GM23248 (cell line): Measurements from ENCODE around the gene CCND2. TPM values are rescaled to one million over a fixed set of nuclear protein-coding genes. Genes with fewer than 3 reads are reported as not detected.

ENCODE experiments used
- DNase-seq: peaks from one replicate; pipeline ENCODE4 v3.0.0-alpha.2; 2015
- H2AFZ ChIP-seq: fragments of 200-600 bp; sonication (generic); 2 replicates; pipeline ENCODE4 v1.6.1; 2016; ENCODE audit warnings: antibody characterized with exemption
- H3F3A ChIP-seq: fragments of 200-600 bp; sonication (generic); 2 replicates; pipeline ENCODE4 v1.6.1; 2016; ENCODE audit warnings: mild to moderate bottlenecking, antibody characterized with exemption, mixed run types; ENCODE audit not compliant: insufficient read depth
- H3K27ac ChIP-seq: fragments of 200-600 bp; sonication (generic); 2 replicates; pipeline ENCODE4 v1.5.1; 2016; ENCODE audit warnings: mild to moderate bottlenecking
- H3K27me3 ChIP-seq: fragments of 200-600 bp; sonication (generic); replicated peaks from 2 replicates; pipeline ENCODE4 v1.6.1; 2016; ENCODE audit warnings: mild to moderate bottlenecking; ENCODE audit not compliant: insufficient read depth
- H3K36me3 ChIP-seq: fragments of 200-600 bp; sonication (generic); 2 replicates; pipeline ENCODE4 v1.6.1; 2016; ENCODE audit warnings: low read depth, mild to moderate bottlenecking
- H3K4me1 ChIP-seq: fragments of 200-600 bp; sonication (generic); 2 replicates; pipeline ENCODE4 v1.6.1; 2016; ENCODE audit warnings: mild to moderate bottlenecking; ENCODE audit not compliant: insufficient read depth
- H3K4me2 ChIP-seq: fragments of 200-600 bp; sonication (generic); one replicate; pipeline ENCODE4 v1.6.1; 2016; ENCODE audit warnings: mild to moderate bottlenecking; ENCODE audit not compliant: unreplicated experiment
- H3K4me3 ChIP-seq: fragments of 200-600 bp; sonication (generic); 2 replicates; pipeline ENCODE4 v1.5.1; 2016; ENCODE audit warnings: mild to moderate bottlenecking
- H3K79me2 ChIP-seq: fragments of 200-600 bp; sonication (generic); 2 replicates; pipeline ENCODE4 v1.6.1; 2016; ENCODE audit warnings: mild to moderate bottlenecking; ENCODE audit not compliant: insufficient read depth
- H3K9ac ChIP-seq: fragments of 200-600 bp; sonication (generic); 2 replicates; pipeline ENCODE4 v1.6.1; 2016; ENCODE audit warnings: mild to moderate bottlenecking
- H3K9me2 ChIP-seq: fragments of 200-600 bp; sonication (generic); 2 replicates; pipeline ENCODE4 v1.6.1; 2016; ENCODE audit warnings: mixed run types, mild to moderate bottlenecking, moderate library complexity; ENCODE audit not compliant: insufficient read depth
- H3K9me3 ChIP-seq: fragments of 200-600 bp; sonication (generic); one replicate; pipeline ENCODE4 v1.6.1; 2017; ENCODE audit warnings: low read depth
- H4K20me1 ChIP-seq: fragments of 200-600 bp; sonication (generic); 2 replicates; pipeline ENCODE4 v1.6.0; 2016; ENCODE audit not compliant: insufficient read depth
- EZH2 ChIP-seq: fragments of 200-600 bp; sonication (generic); IDR thresholded peaks from 2 replicates; pipeline ENCODE4 v1.6.1; 2018; ENCODE audit warnings: antibody characterized with exemption, mild to moderate bottlenecking; ENCODE audit not compliant: insufficient read depth, poor library complexity, severe bottlenecking
- EZH2phosphoT487 ChIP-seq: fragments of 200-600 bp; sonication (generic); IDR thresholded peaks from 2 replicates; pipeline ENCODE4 v1.6.1; 2018; ENCODE audit warnings: antibody characterized with exemption, moderate library complexity, mild to moderate bottlenecking, low read depth; ENCODE audit not compliant: insufficient read depth
- WGBS, 2 experiments: methylation state at CpG; one replicate each; pipeline ENCODE4 v1.1.6; 2015 to 2017; ENCODE audit warnings: low lambda C conversion rate in 2 of 2, low coverage in 1 of 2; ENCODE audit errors: missing lambda C conversion rate in 2 of 2; 5-methylcytosine and 5-hydroxymethylcytosine counted together
- in situ Hi-C: fragments of 300-500 bp; cut with MboI; formaldehyde crosslinking; loops from 2 replicates; pipeline ENCODE4 v1.15.0; 2020
- polyA plus RNA-seq: library from polyadenylated mRNA; unstranded; fragments of >200 nt; fragmentation: Nextera tagmentation; extraction: Ambion mirVana; gene quantifications from 2 replicates; pipeline ENCODE4 v1.2.1, GENCODE V29; 2016
- total RNA-seq: library from RNA; depleted of rRNA; stranded (reverse); fragments of >200 nt; shearing (Covaris generic); gene quantifications from 2 replicates; pipeline ENCODE4 v1.2.3, GENCODE V29; 2014

CCND2 gene
- total and polyA plus RNA-seq, 2 experiments from 2014 or later: 2.9 to 4.9 TPM

DNA sequence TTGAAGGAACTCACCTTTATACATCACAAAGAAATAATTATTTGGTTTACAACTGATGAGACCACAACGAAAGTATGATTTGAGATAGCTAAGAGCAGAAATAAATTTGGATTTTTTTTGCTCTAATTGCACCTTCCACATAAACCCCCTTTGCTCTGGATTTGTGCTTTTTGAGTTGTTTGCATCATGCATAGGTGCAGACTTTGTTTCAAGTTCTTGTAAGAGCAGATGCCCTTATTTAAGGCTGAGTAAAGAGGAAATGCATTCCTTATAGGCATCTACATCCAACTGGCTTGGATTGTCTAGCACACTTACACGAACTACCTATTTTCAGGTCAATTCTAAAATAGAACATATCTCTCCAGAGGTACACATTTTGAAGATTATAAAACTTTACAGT, 6.6 kb upstream of the CCND2 start:
- no peak for DNase-seq
- no peaks in the 10 kb centered on the region for H4K20me1 ChIP-seq
- H3K27ac ChIP-seq: no peak overlapping the region
- H3K4me2 ChIP-seq: no peak overlapping the region
- H3F3A ChIP-seq: no peaks in the 10 kb centered on the region
- H3K4me3 ChIP-seq: no peak overlapping the region
- H3K79me2 ChIP-seq: no peaks in the 10 kb centered on the region
- in situ Hi-C loops: no loop called here
- H3K4me1 ChIP-seq: no peaks in the 10 kb centered on the region
- H2AFZ ChIP-seq: no peak overlapping the region
- no peaks in the 10 kb centered on the region for H3K9me3 ChIP-seq
- no peak overlapping the region for H3K9ac ChIP-seq
- 84 to 87% methylated on average over 2 of the region's 2 CpGs for WGBS, 2 experiments
- H3K27me3 ChIP-seq: peaks cover 87% of the 10 kb centered on the region
- no peak for TF ChIP-seq EZH2
- TF ChIP-seq EZH2phosphoT487: no peak
- H3K36me3 ChIP-seq: no peaks in the 10 kb centered on the region
- H3K9me2 ChIP-seq: no peaks in the 10 kb centered on the region

GRCh38 chr12:4267704-4268328, 5.7 kb upstream of the CCND2 start:
- Histone ChIP-seq H3K27me3 (peaks cover 88% of the 10 kb centered on the region), H3K4me3 (no peak overlapping the region), H3K27ac (no peak overlapping the region), H3K4me1 (no peaks in the 10 kb centered on the region), H3K79me2 (no peaks in the 10 kb centered on the region), H3K4me2 (no peak overlapping the region), H3K9me3 (no peaks in the 10 kb centered on the region), H3K9me2 (no peaks in the 10 kb centered on the region), H4K20me1 (no peaks in the 10 kb centered on the region), H2AFZ (no peak overlapping the region), H3K36me3 (no peaks in the 10 kb centered on the region), H3F3A (no peaks in the 10 kb centered on the region), H3K9ac (no peak overlapping the region)
- TF ChIP-seq EZH2: no peak
- no peak for TF ChIP-seq EZH2phosphoT487
- in situ Hi-C loops: no loop called here
- no peak for DNase-seq
- WGBS, 2 experiments: 52 to 59% methylated on average over 2 of the region's 2 CpGs

DNA sequence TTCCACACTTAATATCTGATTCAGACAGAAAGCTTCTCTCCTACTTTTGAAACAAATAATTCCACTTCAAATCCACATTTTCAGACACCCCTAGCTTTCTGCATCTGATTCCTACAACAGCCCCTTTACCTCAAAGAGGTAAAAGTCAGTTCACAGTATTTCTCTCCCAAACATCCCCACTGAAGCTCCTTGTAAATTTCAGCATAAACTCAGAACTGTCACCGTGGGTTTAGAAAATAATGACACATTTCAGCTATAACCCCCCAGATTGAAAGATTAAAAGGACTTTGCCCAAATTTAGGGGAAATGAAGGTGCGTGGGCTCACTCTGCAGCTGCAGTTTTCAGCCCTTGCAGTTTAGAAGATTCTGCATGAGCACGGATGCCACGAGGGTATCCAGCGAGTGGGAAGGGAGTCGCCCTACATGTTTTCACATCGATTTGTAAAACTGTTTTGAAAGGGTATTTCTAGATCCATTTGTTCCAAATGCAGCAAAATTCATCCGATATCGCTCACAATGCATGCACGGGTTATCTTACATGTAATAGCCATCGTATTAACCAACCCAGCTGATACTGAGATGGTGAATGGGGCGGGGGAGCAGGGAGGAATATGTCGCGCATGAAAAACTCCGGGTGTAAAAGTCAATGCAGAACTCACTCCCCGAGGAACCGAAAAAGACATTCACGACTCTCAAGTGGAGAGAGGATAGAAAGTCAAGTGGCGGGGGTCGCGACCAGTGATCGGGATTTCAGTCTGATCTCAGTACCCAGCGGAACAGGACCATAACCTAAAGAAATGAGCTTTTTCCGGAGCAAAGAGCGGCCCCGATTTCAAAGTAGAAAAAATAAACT, 5.0 kb upstream of the CCND2 start:
- Histone ChIP-seq H4K20me1 (no peaks in the 10 kb centered on the region), H3K4me2 (no peak overlapping the region), H3K9ac (no peak overlapping the region), H3K79me2 (no peaks in the 10 kb centered on the region), H3K36me3 (no peaks in the 10 kb centered on the region), H2AFZ (no peak overlapping the region), H3K27me3 (peaks cover 88% of the 10 kb centered on the region), H3K9me2 (no peaks in the 10 kb centered on the region), H3K4me3 (no peak overlapping the region), H3F3A (no peaks in the 10 kb centered on the region), H3K4me1 (no peaks in the 10 kb centered on the region), H3K27ac (no peak overlapping the region), H3K9me3 (no peaks in the 10 kb centered on the region)
- DNase-seq: peak; percentile 8
- WGBS, 2 experiments: 6 to 9% methylated on average over 25 to 26 of the region's 26 CpGs
- TF ChIP-seq EZH2phosphoT487 (peak; percentile 78; the same call in 1 of the 2 replicates), EZH2 (peak; percentile 89)
- in situ Hi-C loops: no loop called here

DNA sequence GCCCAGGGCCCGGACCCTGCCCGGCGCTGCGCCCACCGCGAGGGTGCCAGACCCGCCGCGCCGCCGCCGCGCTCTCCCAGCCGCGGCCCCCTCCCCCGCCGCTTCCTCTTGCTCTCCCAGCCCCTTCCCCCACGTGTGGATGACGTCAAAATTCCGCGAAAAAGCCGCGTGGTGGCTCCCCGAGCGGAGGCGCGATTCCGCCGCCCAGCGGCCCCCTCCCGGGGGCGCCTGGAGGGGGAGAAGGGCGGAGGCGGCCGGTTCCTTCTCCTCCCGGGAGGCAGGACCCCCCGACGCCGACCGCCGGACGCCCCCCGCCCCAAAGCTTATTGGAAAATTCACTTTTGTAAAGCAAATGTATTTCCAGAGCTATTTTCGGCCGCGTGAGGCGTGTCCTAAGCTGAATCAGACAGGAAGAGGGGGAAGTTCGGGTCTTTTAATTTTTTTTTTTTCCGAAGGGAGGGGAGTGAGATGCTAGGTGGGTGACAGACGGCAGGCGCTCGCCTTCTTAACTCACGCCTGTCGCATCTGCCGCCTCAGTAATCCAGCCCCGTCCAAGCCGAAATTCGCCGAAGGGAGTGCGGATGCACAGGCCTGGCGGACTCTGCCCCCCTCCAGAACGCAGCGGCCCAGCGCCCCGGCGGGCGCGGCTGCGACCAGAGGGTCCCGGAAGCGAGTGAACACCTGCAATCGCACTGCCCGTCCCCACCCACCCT, 4.1 kb upstream of the CCND2 start:
- Histone ChIP-seq H3K9ac (no peak overlapping the region), H3K79me2 (no peaks in the 10 kb centered on the region), H3K9me3 (no peaks in the 10 kb centered on the region), H3K4me1 (no peaks in the 10 kb centered on the region), H4K20me1 (no peaks in the 10 kb centered on the region), H3K4me2 (peak overlapping the region; percentile 62), H3K27ac (no peak overlapping the region), H3K36me3 (no peaks in the 10 kb centered on the region), H3K27me3 (peaks cover 88% of the 10 kb centered on the region), H3F3A (no peaks in the 10 kb centered on the region), H3K4me3 (peak overlapping the region; percentile 53), H3K9me2 (no peaks in the 10 kb centered on the region), H2AFZ (peak overlapping the region; percentile 63)
- TF ChIP-seq EZH2phosphoT487: peak; percentile 90
- TF ChIP-seq EZH2: peak; percentile 66
- 6 to 21% methylated on average over 16 to 68 of the region's 73 CpGs for WGBS, 2 experiments
- peak; percentile 33 for DNase-seq
- in situ Hi-C loops: no loop called here
